IMR-90 (cell line): ENCODE results near the gene PARD3. TPM values are rescaled to one million over a fixed set of nuclear protein-coding genes. Genes with fewer than 3 reads are reported as not detected.

Experiments
- ATAC-seq: fragments of 200-7000 bp; cut with Tn5 transposase; 2 replicates; pipeline ENCODE4 v1.9.1; 2020; ENCODE audit warnings: low read depth, mild to moderate bottlenecking, moderate library complexity
- BruUV-seq: library from RNA; stranded (reverse); fragments of 400-500 nt; replicated peaks from 2 replicates; lab custom pipeline; 2021; lab: Mats Ljungman, UMichigan
- CTCF ChIA-PET: fragments of 300-600 bp; formaldehyde crosslinking; extraction: SDS; loops from one replicate; lab custom pipeline; 2021; ENCODE audit warnings: antibody characterized with exemption; lab: Yijun Ruan, JAX
- POLR2A ChIA-PET: fragments of 300-600 bp; sonication (Branson Sonifier 250); formaldehyde crosslinking; loops from one replicate; lab custom pipeline; 2022; ENCODE audit warnings: antibody characterized with exemption; ENCODE audit not compliant: unreplicated experiment; lab: Charles Lee
- DNase-seq: peaks from one replicate; pipeline ENCODE4 v3.0.0; 2013
- H2AFZ ChIP-seq: replicated peaks from 2 replicates; pipeline ENCODE3; 2013; ENCODE audit warnings: low read length, mild to moderate bottlenecking; ENCODE audit not compliant: poor library complexity
- H2AK5ac ChIP-seq: 2 replicates; pipeline ENCODE4 v1.6.1; 2013; ENCODE audit warnings: low read depth, low read length, inconsistent platforms
- H2AK9ac ChIP-seq: replicated peaks from 2 replicates; pipeline ENCODE3; 2013; ENCODE audit warnings: mild to moderate bottlenecking, low read depth, low read length, moderate library complexity; ENCODE audit not compliant: poor library complexity
- H2BK120ac ChIP-seq: 2 replicates; pipeline ENCODE4 v1.6.1; 2013; ENCODE audit warnings: low read depth, low read length, inconsistent platforms
- H2BK15ac ChIP-seq: 3 replicates; pipeline ENCODE4 v1.6.1; 2013; ENCODE audit warnings: low read depth, low read length, inconsistent platforms
- H2BK20ac ChIP-seq: 2 replicates; pipeline ENCODE4 v1.6.1; 2013; ENCODE audit warnings: low read depth, mild to moderate bottlenecking, inconsistent platforms, low read length, moderate library complexity
- H2BK5ac ChIP-seq: 2 replicates; pipeline ENCODE4 v1.6.1; 2013; ENCODE audit warnings: mild to moderate bottlenecking, low read depth, low read length, inconsistent platforms; ENCODE audit not compliant: poor library complexity, severe bottlenecking
- H3K14ac ChIP-seq: replicated peaks from 2 replicates; pipeline ENCODE4 v1.6.1; 2013; ENCODE audit warnings: low read depth, low read length, inconsistent platforms
- H3K18ac ChIP-seq: 2 replicates; pipeline ENCODE4 v1.6.1; 2013; ENCODE audit warnings: low read depth, low read length, control low read depth
- H3K23ac ChIP-seq: 2 replicates; pipeline ENCODE4 v1.6.1; 2013; ENCODE audit warnings: low read depth, low read length, inconsistent platforms
- H3K27ac ChIP-seq: 2 replicates; pipeline ENCODE4 v1.5.1; 2013; ENCODE audit warnings: mild to moderate bottlenecking, control low read depth, low read length; ENCODE audit not compliant: insufficient read depth
- H3K27me3 ChIP-seq: 2 replicates; pipeline ENCODE4 v1.6.1; 2013; ENCODE audit warnings: low read length; ENCODE audit not compliant: control insufficient read depth, insufficient read depth
- H3K36me3 ChIP-seq: 2 replicates; pipeline ENCODE4 v1.6.1; 2013; ENCODE audit warnings: low read length, mixed read lengths; ENCODE audit not compliant: control insufficient read depth, insufficient read depth
- H3K4ac ChIP-seq: 2 replicates; pipeline ENCODE4 v1.6.1; 2013; ENCODE audit warnings: low read depth, low read length, inconsistent platforms
- H3K4me1 ChIP-seq: 2 replicates; pipeline ENCODE4 v1.6.1; 2013; ENCODE audit warnings: low read length, mixed read lengths; ENCODE audit not compliant: control insufficient read depth, insufficient read depth
- H3K4me2 ChIP-seq: 2 replicates; pipeline ENCODE4 v1.6.1; 2013; ENCODE audit warnings: low read depth, mild to moderate bottlenecking, control low read depth, low read length, moderate library complexity
- H3K4me3 ChIP-seq: 2 replicates; pipeline ENCODE4 v1.5.1; 2013; ENCODE audit warnings: low read depth, mild to moderate bottlenecking, control low read depth, low read length, moderate library complexity; ENCODE audit not compliant: insufficient read depth
- H3K56ac ChIP-seq: 2 replicates; pipeline ENCODE4 v1.6.1; 2013; ENCODE audit warnings: low read length, inconsistent platforms; ENCODE audit not compliant: insufficient read depth; ENCODE audit errors: extremely low read depth
- H3K79me1 ChIP-seq, 2 experiments: 2 replicates each; pipeline ENCODE4 v1.6.1; 2013; ENCODE audit warnings: low read length in 2 of 2, inconsistent platforms in 1 of 2, low read depth in 1 of 2
- H3K9ac ChIP-seq: 2 replicates; pipeline ENCODE4 v1.6.1; 2013; ENCODE audit warnings: low read depth, low read length, control low read depth
- H3K9me1 ChIP-seq: 2 replicates; pipeline ENCODE4 v1.6.1; 2013; ENCODE audit warnings: low read length, inconsistent platforms; ENCODE audit not compliant: insufficient read depth
- H3K9me3 ChIP-seq: 2 replicates; pipeline ENCODE4 v1.6.1; 2013; ENCODE audit warnings: low read length; ENCODE audit not compliant: control insufficient read depth, insufficient read depth
- H4K20me1 ChIP-seq: 2 replicates; pipeline ENCODE4 v1.6.1; 2013; ENCODE audit warnings: low read length, inconsistent platforms; ENCODE audit not compliant: insufficient read depth
- H4K5ac ChIP-seq: 2 replicates; pipeline ENCODE4 v1.6.1; 2013; ENCODE audit warnings: mild to moderate bottlenecking, low read depth, low read length, control low read depth
- H4K8ac ChIP-seq, 2 experiments: 2 replicates each; pipeline ENCODE4 v1.6.1; 2013; ENCODE audit warnings: low read depth in 2 of 2, low read length in 2 of 2, control low read depth in 1 of 2, inconsistent platforms in 1 of 2
- H4K91ac ChIP-seq: 2 replicates; pipeline ENCODE4 v1.6.1; 2013; ENCODE audit warnings: low read depth, low read length, inconsistent platforms; ENCODE audit not compliant: insufficient read depth
- NFE2L2 ChIP-seq: fragments of 150-350 bp; IDR thresholded peaks from 2 replicates; pipeline ENCODE4 v1.6.1; 2016; ENCODE audit warnings: low read depth, mild to moderate bottlenecking, low read length
- WGBS, 2 experiments: methylation state at CpG; one replicate each; pipeline versions ENCODE4 v1.1.5 to v1.1.7; 2013; ENCODE audit warnings: missing lambda C conversion rate in 2 of 2; ENCODE audit not compliant: insufficient read length in 1 of 2; ENCODE audit errors: extremely low coverage in 2 of 2; 5-methylcytosine and 5-hydroxymethylcytosine counted together
- dilution Hi-C: fragments of 300-500 bp; cut with HindIII; formaldehyde crosslinking; loops from one replicate; pipeline ENCODE4 v1.14.3; 2018; ENCODE audit warnings: low sequenced_read_pairs; ENCODE audit not compliant: unreplicated experiment
- in situ Hi-C: fragments of 300-500 bp; cut with MboI; formaldehyde crosslinking; loops from 3 replicates; pipeline ENCODE4 v1.14.3; 2019; ENCODE audit warnings: low sequenced_read_pairs, inconsistent platforms, mixed read lengths
- intact Hi-C: fragments of 100-400 bp; cut with micrococcal nuclease; formaldehyde crosslinking; loops from 2 replicates; pipeline ENCODE4 v1.10.0; 2022
- polyA plus RNA-seq, 3 experiments: library from polyadenylated mRNA; depleted of rRNA; stranded (reverse); fragments of >200 nt; gene quantifications; 2 replicates each; pipeline ENCODE4 v1.2.3, GENCODE V29; 2012; ENCODE audit warnings: low replicate concordance in 1 of 3
- total RNA-seq: library from RNA; depleted of rRNA; stranded (reverse); fragments of >200 nt; gene quantifications from 2 replicates; pipeline ENCODE4 v1.2.3, GENCODE V29; 2012

PARD3 gene
- total and polyA plus RNA-seq, 2 of the 4 experiments (the other 2 are of a cell fraction): 14.6 to 37.5 TPM

- H3K9me1 ChIP-seq: peaks cover 3% of the 10 kb centered on the region
- H2BK5ac ChIP-seq: no peak overlapping the region
- no peak overlapping the region for H3K9ac ChIP-seq
- H4K8ac ChIP-seq: no peak overlapping the region
- no TSS peak for BruUV-seq
- DNase-seq (no peak), ATAC-seq (no peak)
- in situ Hi-C loops (no loop called here), intact Hi-C loops (no loop called here), dilution Hi-C loops (no loop called here)
- H3K36me3 ChIP-seq: no peaks in the 10 kb centered on the region
- no peak overlapping the region for H4K91ac ChIP-seq
- H2BK15ac ChIP-seq: no peak overlapping the region
- no peak overlapping the region for H2BK20ac ChIP-seq
- H3K9me3 ChIP-seq: no peaks in the 10 kb centered on the region
- ChIA-PET CTCF (no interaction called here), POLR2A (no interaction called here)
- no peak overlapping the region for H2AK5ac ChIP-seq
- H3K4me1 ChIP-seq: peaks cover 5% of the 10 kb centered on the region
- H3K27ac ChIP-seq: no peak overlapping the region
- no peak overlapping the region for H3K4ac ChIP-seq
- H4K5ac ChIP-seq: no peak overlapping the region
- no CpG with 5 or more reads among the region's 4 CpGs for WGBS, 2 experiments
- H2AK9ac ChIP-seq: no peak overlapping the region
- H3K4me2 ChIP-seq: no peak overlapping the region
- H3K23ac ChIP-seq: no peak overlapping the region
- no peak for TF ChIP-seq NFE2L2
- H4K20me1 ChIP-seq: peaks cover 7% of the 10 kb centered on the region; the same call in 1 of the 2 replicates
- no peaks in the 10 kb centered on the region for H3K27me3 ChIP-seq
- no peak overlapping the region for H3K56ac ChIP-seq
- peaks cover 8 to 47% of the 10 kb centered on the region in 2 experiments; a peak in 3 of 4 replicates for H3K79me1 ChIP-seq
- H3K4me3 ChIP-seq: no peak overlapping the region
- H2BK120ac ChIP-seq: no peak overlapping the region
- no peak overlapping the region for H3K14ac ChIP-seq
- no peak overlapping the region for H2AFZ ChIP-seq
- H3K18ac ChIP-seq: no peak overlapping the region
Measured at GRCh38 chr10:34601691-34602090, 213.4 kb downstream of the PARD3 start.
